Measurements from ENCODE around the gene XAB2.

The XAB2 gene

GRCh38 chr19:7570761-7571160, 58.6 kb downstream of the XAB2 start:
- H3K4me3 ChIP-seq (ENCODE audit: low read depth, low read length): no peak overlapping the region
- no peak for TF ChIP-seq CTCF (conservative IDR thresholded peaks at IDR 0.05; ENCODE audit: low read depth, low read length)
- DNase-seq (ENCODE audit: low read depth): no peak

Measured in choroid plexus epithelial cell (primary cell).